ENCODE data around the gene GNL2. TPM values are rescaled to one million over a fixed set of nuclear protein-coding genes. Genes with fewer than 3 reads are reported as not detected.
A peak's percentile ranks its signal among the peaks of the same experiment; 100 is the strongest.

Gene GNL2
- total and polyA plus RNA-seq, 9 of the 15 experiments (the other 6 are each of a cell fraction or from before 2014, with no cell fraction given): 156 to 371 (median 263) TPM

DNA sequence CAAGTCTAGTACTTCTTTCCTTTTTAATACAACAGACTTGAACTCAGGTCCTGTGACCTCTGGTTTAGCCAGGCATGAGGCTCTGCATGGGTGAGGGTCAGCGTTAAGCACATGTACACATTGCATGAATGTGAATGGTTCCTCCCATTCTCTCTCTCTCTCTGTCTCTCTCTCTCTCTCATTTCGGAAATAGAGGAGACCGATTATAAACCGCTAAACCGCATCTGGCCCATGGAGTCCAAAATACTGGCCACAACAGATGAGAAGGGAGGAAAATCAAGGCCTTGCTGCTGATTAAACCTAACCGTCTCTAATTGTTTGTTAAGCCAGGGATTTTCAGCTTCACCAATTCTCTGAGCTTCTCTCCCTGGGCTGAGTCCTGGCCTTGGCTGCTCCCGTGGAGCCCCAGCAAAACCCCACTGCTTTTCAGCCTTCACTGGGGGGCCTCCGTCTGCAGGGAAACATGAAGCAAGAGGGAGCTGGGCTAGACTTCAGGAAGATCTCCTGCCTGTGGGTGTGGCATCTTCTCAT lies 32.4 kb upstream of the GNL2 start:
- ATAC-seq (no peak), FAIRE-seq (peak; percentile 42), DNase-seq (ENCODE audit: extremely low read depth in 1 of 4, low spot score in 3 of 4) (no peak)
- Histone ChIP-seq H3K36me3 (ENCODE audit: control insufficient read depth, insufficient read depth, low read length) (no peaks in the 10 kb centered on the region), H3K27me3 (ENCODE audit: control insufficient read depth in 2 of 2, insufficient read depth in 2 of 2, low read length in 2 of 2) (peaks cover 77 to 86% of the 10 kb centered on the region in 2 experiments), H3K4me2 (ENCODE audit: insufficient read depth, low read length) (no peak overlapping the region), H3K9me1 (ENCODE audit: control insufficient read depth, insufficient read depth, low read length) (no peaks in the 10 kb centered on the region), H4K20me1 (replicated peaks; ENCODE audit: control insufficient read depth, insufficient read depth, low read length) (peaks cover 18% of the 10 kb centered on the region; the same call in 1 of the 2 replicates), H3K4me1 (replicated peaks in 1 of 2; ENCODE audit: control insufficient read depth in 2 of 2, insufficient read depth in 2 of 2, low read length in 2 of 2) (peaks cover 0 to 7% of the 10 kb centered on the region in 2 experiments; a peak in 1 of 5 replicates), H3K9me3 (replicated peaks; ENCODE audit: control insufficient read depth, insufficient read depth, low read depth, low read length) (no peaks in the 10 kb centered on the region), H3K4me3 (no peak overlapping the region), H2AFZ (ENCODE audit: low read depth, low read length) (no peak overlapping the region), H3K79me2 (ENCODE audit: control insufficient read depth, insufficient read depth, low read length) (no peaks in the 10 kb centered on the region), H3K27ac (ENCODE audit: extremely low read depth, low read depth, low read length) (no peak overlapping the region), H3K9ac (ENCODE audit: insufficient read depth in 1 of 2, low read depth in 2 of 2, low read length in 2 of 2) (no peak overlapping the region)
- in situ Hi-C loops (cut with MboI): no loop called here
- intact Hi-C loops (cut with micrococcal nuclease): no loop called here
- CTCF ChIA-PET (ENCODE audit: low intra/inter-chr PET ratio): no interaction called here
- no TSS peak for BruUV-seq (replicated peaks)
- 0% methylated on average over 8 of the region's 8 CpGs for WGBS (ENCODE audit: insufficient coverage, low coverage, missing lambda C conversion rate)
- POLR2A ChIA-PET: interaction anchor here (0.5 to 1.5 kb wide), 2 partner anchors 10 to 194 kb away, joined by 3 to 4 read pairs; no protein-coding TSS in a partner anchor
- TF ChIP-seq PURB (CRISPR knock-in tag; IDR thresholded peaks at IDR 0.05; ENCODE audit: low read depth) (no peak), ZBTB1 (CRISPR knock-in tag; IDR thresholded peaks at IDR 0.05; ENCODE audit: borderline replicate concordance, low read depth) (peak; percentile 70; the same call in 1 of the 2 replicates)

- Histone ChIP-seq H3K9ac (ENCODE audit: insufficient read depth in 1 of 2, low read depth in 2 of 2, low read length in 2 of 2) (no peak overlapping the region), H3K27ac (ENCODE audit: extremely low read depth, low read depth, low read length) (no peak overlapping the region), H2AFZ (ENCODE audit: low read depth, low read length) (no peak overlapping the region), H3K27me3 (ENCODE audit: control insufficient read depth in 2 of 2, insufficient read depth in 2 of 2, low read length in 2 of 2) (peaks cover 62 to 67% of the 10 kb centered on the region in 2 experiments), H3K4me1 (replicated peaks in 1 of 2; ENCODE audit: control insufficient read depth in 2 of 2, insufficient read depth in 2 of 2, low read length in 2 of 2) (no peaks in the 10 kb centered on the region), H3K36me3 (ENCODE audit: control insufficient read depth, insufficient read depth, low read length) (no peaks in the 10 kb centered on the region), H3K9me1 (ENCODE audit: control insufficient read depth, insufficient read depth, low read length) (no peaks in the 10 kb centered on the region), H3K4me2 (ENCODE audit: insufficient read depth, low read length) (no peak overlapping the region), H3K79me2 (ENCODE audit: control insufficient read depth, insufficient read depth, low read length) (no peaks in the 10 kb centered on the region), H4K20me1 (replicated peaks; ENCODE audit: control insufficient read depth, insufficient read depth, low read length) (peaks cover 8% of the 10 kb centered on the region; the same call in 1 of the 2 replicates), H3K9me3 (replicated peaks; ENCODE audit: control insufficient read depth, insufficient read depth, low read depth, low read length) (no peaks in the 10 kb centered on the region), H3K4me3 (no peak overlapping the region)
- in situ Hi-C loops (cut with MboI): no loop called here
- intact Hi-C loops (cut with micrococcal nuclease): no loop called here
- ATAC-seq: peak; percentile 84
- whole genome bisulfite sequencing (ENCODE audit: insufficient coverage, low coverage, missing lambda C conversion rate): 2% methylated on average over 6 of the region's 6 CpGs
- ChIA-PET POLR2A (interaction anchor here (0.6 to 0.7 kb wide), 2 partner anchors 124 to 1385 kb away, joined by 3 read pairs; no protein-coding TSS in a partner anchor), CTCF (ENCODE audit: low intra/inter-chr PET ratio) (no interaction called here)
- peak; percentile 41 to 67 (median 50) for DNase-seq (ENCODE audit: extremely low read depth in 1 of 4, low spot score in 3 of 4)
- no peak for FAIRE-seq
- BruUV-seq (replicated peaks): no TSS peak
- TF ChIP-seq TRIM25 (IDR thresholded peaks at IDR 0.05; ENCODE audit: borderline replicate concordance): no peak
- no peak for TF ChIP-seq E2F4 (CRISPR knock-in tag; IDR thresholded peaks at IDR 0.05; ENCODE audit: low read depth)
- peak; percentile 62 to 98 (median 69); a peak in 5 of 6 replicates for TF ChIP-seq CTCF (IDR thresholded peaks at IDR 0.05 in 2 of 3, conservative IDR thresholded peaks at IDR 0.05 in 1 of 3; ENCODE audit: insufficient read depth in 2 of 3, low read depth in 1 of 3, low read length in 3 of 3)
Measured at GRCh38 chr1:37622131-37622530, 26.4 kb upstream of the GNL2 start.
